ENCODE results near the gene PSMD14.

PSMD14 gene

DNA sequence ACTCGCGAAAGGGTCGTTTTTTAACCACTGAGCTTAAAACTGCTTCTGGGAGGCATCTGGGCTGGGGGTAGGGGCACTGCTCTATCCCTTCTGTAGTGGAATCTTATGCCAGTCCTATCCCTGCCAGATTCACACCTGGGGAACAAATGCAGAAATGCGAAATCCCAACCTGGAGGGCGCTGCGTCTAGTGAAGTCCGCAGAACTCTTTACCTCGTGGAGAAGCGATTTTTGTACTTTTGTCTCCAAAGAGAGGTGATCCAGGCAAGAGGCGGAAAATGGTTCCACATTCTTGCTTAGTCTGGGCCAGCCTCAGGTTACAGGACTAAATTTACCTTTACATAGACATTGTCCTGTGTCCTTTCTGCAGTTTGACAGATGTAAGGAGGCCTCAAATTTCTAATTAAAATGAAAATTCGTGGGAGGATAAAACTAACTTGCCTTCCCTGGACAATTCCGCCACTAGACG lies 118.3 kb downstream of the PSMD14 start:
- Histone ChIP-seq H2AFZ (ENCODE audit: low read length, unreplicated experiment) (no peak overlapping the region), H3K27ac (ENCODE audit: low read depth, low read length) (no peak overlapping the region), H3K4me1 (ENCODE audit: control insufficient read depth, insufficient read depth, low read length, unreplicated experiment) (no peaks in the 10 kb centered on the region), H3K27me3 (ENCODE audit: insufficient read depth, low read length) (peaks cover 79% of the 10 kb centered on the region), H3K36me3 (ENCODE audit: insufficient read depth, low read length) (no peaks in the 10 kb centered on the region), H3K79me2 (ENCODE audit: control insufficient read depth, insufficient read depth, low read length, unreplicated experiment) (no peaks in the 10 kb centered on the region), H3K4me3 (ENCODE audit: low read depth, low read length) (peak overlapping the region; percentile 79)

DNA sequence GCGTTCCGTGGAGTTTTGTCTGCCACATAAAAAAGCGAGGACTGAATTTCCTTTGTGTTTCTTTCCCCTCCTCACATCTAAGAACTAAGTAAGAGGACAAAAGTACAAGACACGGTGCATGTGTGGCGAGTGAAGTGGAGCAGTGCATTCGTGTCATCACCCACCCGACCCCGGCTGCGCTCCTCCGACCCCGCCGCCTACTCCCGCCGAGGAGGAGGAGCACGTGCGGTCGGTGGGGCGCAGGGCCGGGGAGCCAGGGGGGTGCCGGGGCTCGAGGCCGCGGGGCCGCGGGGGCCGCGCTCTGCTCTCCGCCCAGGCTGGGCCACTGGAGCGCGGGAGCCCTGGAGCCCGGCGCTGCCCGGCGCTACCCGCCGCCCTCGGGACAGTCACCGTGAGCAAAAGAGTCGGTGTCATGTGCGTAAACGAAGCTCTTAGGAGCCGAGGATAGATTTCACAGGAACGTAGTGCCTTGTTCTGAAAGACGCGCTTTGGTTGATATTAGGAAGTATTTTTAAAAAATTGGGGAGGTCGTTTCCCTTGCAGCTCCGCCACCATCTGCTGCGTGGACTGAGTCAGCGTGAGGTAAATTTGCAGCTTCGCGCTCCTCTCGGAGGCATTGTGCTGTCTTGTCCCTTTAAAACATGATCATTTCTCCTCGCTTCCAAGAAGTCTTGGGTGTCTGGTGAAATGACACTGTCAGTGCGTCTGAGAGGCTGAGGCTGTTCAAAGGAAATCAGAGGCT lies 118.9 kb downstream of the PSMD14 start:
- H3K27me3 ChIP-seq (ENCODE audit: insufficient read depth, low read length), result peaks cover 73% of the 10 kb centered on the region
- H3K4me3 ChIP-seq (ENCODE audit: low read depth, low read length), result peak overlapping the region; percentile 79
- H3K27ac ChIP-seq (ENCODE audit: low read depth, low read length), result no peak overlapping the region
- no peaks in the 10 kb centered on the region for H3K79me2 ChIP-seq (ENCODE audit: control insufficient read depth, insufficient read depth, low read length, unreplicated experiment)
- H2AFZ ChIP-seq (ENCODE audit: low read length, unreplicated experiment), result peak overlapping the region; percentile 74
- no peaks in the 10 kb centered on the region for H3K36me3 ChIP-seq (ENCODE audit: insufficient read depth, low read length)
- no peaks in the 10 kb centered on the region for H3K4me1 ChIP-seq (ENCODE audit: control insufficient read depth, insufficient read depth, low read length, unreplicated experiment)

DNA sequence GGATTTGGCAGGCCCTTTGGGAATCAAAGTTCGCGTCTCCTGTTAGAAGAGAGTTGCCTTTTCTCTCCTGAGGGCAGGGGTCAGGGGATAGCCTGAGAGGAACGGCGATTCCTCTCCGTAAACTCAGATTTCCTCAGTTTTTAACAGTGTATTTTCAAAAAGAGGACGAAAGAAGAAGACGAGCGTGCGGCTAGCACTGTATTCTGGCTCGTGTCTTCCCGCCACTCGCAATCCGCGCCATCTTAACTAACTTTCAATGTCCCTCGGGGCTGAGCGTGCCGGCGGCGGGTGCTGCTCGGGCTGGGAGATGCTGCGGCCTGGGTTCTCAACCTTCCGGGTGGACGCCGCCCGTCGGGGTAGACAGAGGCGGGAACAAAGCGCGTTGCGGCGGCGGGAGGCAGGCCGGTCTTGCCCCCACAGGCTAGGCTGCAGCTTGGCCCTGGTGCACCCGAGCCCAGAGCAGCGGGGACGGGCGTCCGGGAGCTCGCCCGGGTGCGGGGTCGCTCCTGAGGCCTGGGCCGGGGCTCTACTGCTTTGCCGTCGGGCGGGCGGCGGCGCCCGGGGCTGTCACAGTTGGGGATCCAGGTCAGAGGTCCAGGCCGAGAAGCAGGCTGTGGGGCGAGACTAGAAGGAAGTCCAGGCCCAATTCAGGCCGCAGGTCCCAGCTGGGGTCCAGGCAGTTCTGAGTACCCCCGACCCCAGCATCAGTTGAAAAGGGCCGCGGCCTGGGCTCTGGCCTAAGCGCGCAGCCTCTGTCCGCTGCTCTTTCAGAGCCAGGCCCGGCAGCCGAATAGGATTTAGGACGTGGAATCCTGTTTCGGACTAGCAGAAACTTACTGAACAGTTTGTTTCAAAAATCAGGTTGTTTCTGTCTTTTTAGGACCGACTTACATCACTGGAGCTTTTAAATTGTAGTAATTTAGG lies 119.7 kb downstream of the PSMD14 start:
- H3K27ac ChIP-seq (ENCODE audit: low read depth, low read length), result no peak overlapping the region
- no peaks in the 10 kb centered on the region for H3K79me2 ChIP-seq (ENCODE audit: control insufficient read depth, insufficient read depth, low read length, unreplicated experiment)
- peaks cover 65% of the 10 kb centered on the region for H3K27me3 ChIP-seq (ENCODE audit: insufficient read depth, low read length)
- H2AFZ ChIP-seq (ENCODE audit: low read length, unreplicated experiment), result no peak overlapping the region
- H3K4me1 ChIP-seq (ENCODE audit: control insufficient read depth, insufficient read depth, low read length, unreplicated experiment), result no peaks in the 10 kb centered on the region
- H3K4me3 ChIP-seq (ENCODE audit: low read depth, low read length), result peak overlapping the region; percentile 79
- no peaks in the 10 kb centered on the region for H3K36me3 ChIP-seq (ENCODE audit: insufficient read depth, low read length)

DNA sequence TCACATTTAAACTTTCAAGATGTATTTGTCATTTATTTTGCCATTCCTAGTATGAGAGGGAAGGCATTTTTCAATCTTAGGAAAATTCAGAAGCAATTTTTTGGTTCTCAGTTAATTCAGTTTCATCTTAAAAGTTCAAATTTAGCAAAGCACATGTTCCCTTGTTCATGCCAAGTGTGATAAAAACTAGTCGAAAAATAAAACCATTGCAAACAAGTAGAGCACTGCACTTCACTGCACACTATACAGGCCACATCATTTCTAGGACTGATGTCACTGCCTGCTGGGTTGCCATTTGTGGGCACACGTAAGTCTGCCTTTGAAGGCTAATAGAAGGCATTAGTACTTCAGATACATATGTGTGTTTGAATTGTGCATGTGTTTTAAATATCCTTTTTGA lies 122.2 kb downstream of the PSMD14 start:
- H3K27ac ChIP-seq (ENCODE audit: low read depth, low read length), result no peak overlapping the region
- no peak overlapping the region for H3K4me3 ChIP-seq (ENCODE audit: low read depth, low read length)

DNA sequence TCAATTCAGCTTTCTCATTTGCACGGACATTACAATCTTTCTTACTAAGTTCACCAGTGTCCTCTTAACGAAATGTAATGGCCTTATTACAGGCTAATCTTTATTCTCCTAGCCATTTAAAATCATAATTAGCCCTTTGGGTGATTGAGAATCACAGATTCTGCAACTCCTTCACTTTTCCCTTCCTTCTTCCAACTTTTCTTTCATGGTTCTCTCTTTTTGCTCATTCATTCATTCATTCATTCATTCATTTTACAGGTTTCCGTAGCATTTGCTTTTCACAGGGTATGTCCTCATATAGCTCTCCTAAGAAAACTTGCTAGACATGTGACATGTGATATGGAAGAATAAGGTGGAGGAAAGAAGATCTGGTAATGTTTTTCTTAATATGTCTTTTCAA lies 123.9 kb downstream of the PSMD14 start:
- Histone ChIP-seq H3K4me3 (ENCODE audit: low read depth, low read length) (no peak overlapping the region), H3K27me3 (ENCODE audit: insufficient read depth, low read length) (peaks cover 23% of the 10 kb centered on the region)

More for the DNA sequence above, 122.2 kb downstream of the PSMD14 start:
- Histone ChIP-seq H3K36me3 (ENCODE audit: insufficient read depth, low read length) (no peaks in the 10 kb centered on the region), H3K27me3 (ENCODE audit: insufficient read depth, low read length) (peaks cover 40% of the 10 kb centered on the region), H2AFZ (ENCODE audit: low read length, unreplicated experiment) (no peak overlapping the region), H3K79me2 (ENCODE audit: control insufficient read depth, insufficient read depth, low read length, unreplicated experiment) (no peaks in the 10 kb centered on the region), H3K4me1 (ENCODE audit: control insufficient read depth, insufficient read depth, low read length, unreplicated experiment) (no peaks in the 10 kb centered on the region)

DNA sequence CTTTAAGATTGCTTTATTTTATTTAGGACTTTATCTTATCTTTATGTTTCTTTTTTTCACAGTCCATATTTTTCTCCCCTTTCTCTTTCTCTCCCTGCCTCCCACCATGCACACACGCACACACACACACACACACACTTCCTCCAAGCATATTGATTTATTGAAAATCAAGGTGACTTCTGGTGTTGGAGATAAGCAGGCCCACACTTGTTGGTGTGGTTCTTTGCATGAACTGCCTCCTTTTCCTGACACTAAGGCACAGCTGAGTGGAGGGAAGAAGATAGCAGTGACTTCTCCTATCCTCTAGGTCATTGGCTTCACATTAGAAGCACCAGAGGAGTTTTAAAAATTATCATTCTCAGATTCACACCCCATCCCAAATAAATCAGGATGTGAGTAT lies 125.9 kb downstream of the PSMD14 start:
- no peaks in the 10 kb centered on the region for H3K4me1 ChIP-seq (ENCODE audit: control insufficient read depth, insufficient read depth, low read length, unreplicated experiment)

More for the DNA sequence above, 123.9 kb downstream of the PSMD14 start:
- H3K4me1 ChIP-seq (ENCODE audit: control insufficient read depth, insufficient read depth, low read length, unreplicated experiment), result no peaks in the 10 kb centered on the region
- H3K36me3 ChIP-seq (ENCODE audit: insufficient read depth, low read length), result no peaks in the 10 kb centered on the region
- no peak overlapping the region for H3K27ac ChIP-seq (ENCODE audit: low read depth, low read length)
- no peaks in the 10 kb centered on the region for H3K79me2 ChIP-seq (ENCODE audit: control insufficient read depth, insufficient read depth, low read length, unreplicated experiment)
- no peak overlapping the region for H2AFZ ChIP-seq (ENCODE audit: low read length, unreplicated experiment)

DNA sequence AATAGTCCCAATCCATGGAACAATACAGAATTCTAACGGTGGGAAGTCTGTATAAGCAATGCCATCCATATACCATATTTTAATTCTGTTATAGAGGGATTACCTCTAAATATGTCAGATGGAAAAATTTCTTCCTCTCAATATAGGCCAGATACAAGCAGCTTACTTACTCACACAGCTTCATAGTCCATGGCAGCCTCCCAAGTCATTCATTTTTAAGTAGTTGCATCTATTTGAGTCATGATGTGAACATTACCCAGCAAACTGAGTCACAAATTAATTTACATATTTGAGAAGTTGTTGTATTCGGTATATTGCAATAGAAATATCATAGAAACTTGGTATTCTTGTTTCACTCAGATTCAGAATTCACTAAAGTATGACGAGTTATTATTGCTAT lies 128.2 kb downstream of the PSMD14 start:
- H3K4me1 ChIP-seq (ENCODE audit: control insufficient read depth, insufficient read depth, low read length, unreplicated experiment), result no peaks in the 10 kb centered on the region
- H3K4me3 ChIP-seq (ENCODE audit: low read depth, low read length), result no peak overlapping the region
- no peaks in the 10 kb centered on the region for H3K27me3 ChIP-seq (ENCODE audit: insufficient read depth, low read length)
- no peaks in the 10 kb centered on the region for H3K36me3 ChIP-seq (ENCODE audit: insufficient read depth, low read length)
- no peak overlapping the region for H2AFZ ChIP-seq (ENCODE audit: low read length, unreplicated experiment)
- no peaks in the 10 kb centered on the region for H3K79me2 ChIP-seq (ENCODE audit: control insufficient read depth, insufficient read depth, low read length, unreplicated experiment)
- H3K27ac ChIP-seq (ENCODE audit: low read depth, low read length), result no peak overlapping the region

More for the DNA sequence above, 125.9 kb downstream of the PSMD14 start:
- no peak overlapping the region for H3K4me3 ChIP-seq (ENCODE audit: low read depth, low read length)
- no peak overlapping the region for H2AFZ ChIP-seq (ENCODE audit: low read length, unreplicated experiment)
- H3K79me2 ChIP-seq (ENCODE audit: control insufficient read depth, insufficient read depth, low read length, unreplicated experiment), result no peaks in the 10 kb centered on the region
- no peaks in the 10 kb centered on the region for H3K36me3 ChIP-seq (ENCODE audit: insufficient read depth, low read length)
- no peak overlapping the region for H3K27ac ChIP-seq (ENCODE audit: low read depth, low read length)
- peaks cover 3% of the 10 kb centered on the region; the same call in 1 of the 2 replicates for H3K27me3 ChIP-seq (ENCODE audit: insufficient read depth, low read length)

DNA sequence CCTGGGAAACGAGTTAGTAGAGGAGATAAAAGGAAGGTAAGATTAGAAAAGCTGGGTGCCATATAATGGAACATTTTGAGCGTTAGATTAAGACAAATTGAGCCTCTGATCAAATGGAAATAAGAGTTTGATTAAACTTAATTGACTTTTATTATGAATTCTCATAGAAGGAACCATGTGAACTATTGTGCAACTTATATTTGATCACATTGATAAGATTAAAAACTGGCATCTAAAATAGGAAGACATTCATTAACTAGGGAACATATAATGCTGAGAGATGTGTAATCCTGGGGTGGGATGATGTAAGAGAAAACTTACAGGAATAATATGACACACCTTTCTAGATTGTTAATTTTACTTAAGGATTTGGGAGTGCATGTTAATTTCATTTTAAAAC lies 130.4 kb downstream of the PSMD14 start:
- H3K27ac ChIP-seq (ENCODE audit: low read depth, low read length), result no peak overlapping the region
- no peaks in the 10 kb centered on the region for H3K36me3 ChIP-seq (ENCODE audit: insufficient read depth, low read length)
- no peaks in the 10 kb centered on the region for H3K4me1 ChIP-seq (ENCODE audit: control insufficient read depth, insufficient read depth, low read length, unreplicated experiment)
- H3K27me3 ChIP-seq (ENCODE audit: insufficient read depth, low read length), result peaks cover 11% of the 10 kb centered on the region; the same call in 1 of the 2 replicates
- no peak overlapping the region for H3K4me3 ChIP-seq (ENCODE audit: low read depth, low read length)
- no peak overlapping the region for H2AFZ ChIP-seq (ENCODE audit: low read length, unreplicated experiment)
- no peaks in the 10 kb centered on the region for H3K79me2 ChIP-seq (ENCODE audit: control insufficient read depth, insufficient read depth, low read length, unreplicated experiment)

DNA sequence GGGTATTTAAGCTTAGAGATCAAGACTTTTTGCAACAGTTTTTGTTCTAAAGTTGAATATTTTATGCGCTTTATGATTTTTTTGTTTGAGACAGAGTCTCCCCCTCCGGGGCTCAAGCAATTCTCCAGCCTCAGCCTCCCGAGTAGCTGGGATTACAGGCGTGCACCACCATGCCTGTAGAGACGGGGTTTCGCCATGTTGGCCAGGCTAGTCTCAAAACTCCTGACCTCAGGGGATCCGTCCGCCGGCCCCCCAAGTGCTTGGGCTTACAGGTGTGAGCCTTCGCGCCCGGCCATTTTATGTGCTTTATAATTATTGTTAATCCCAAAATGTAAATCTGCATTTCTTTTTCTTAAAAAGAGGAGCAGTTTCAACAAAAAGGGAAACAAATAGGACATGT lies 136.9 kb downstream of the PSMD14 start:
- Histone ChIP-seq H3K4me3 (ENCODE audit: low read depth, low read length) (no peak overlapping the region), H3K27me3 (ENCODE audit: insufficient read depth, low read length) (peaks cover 19% of the 10 kb centered on the region), H2AFZ (ENCODE audit: low read length, unreplicated experiment) (no peak overlapping the region), H3K36me3 (ENCODE audit: insufficient read depth, low read length) (no peaks in the 10 kb centered on the region), H3K79me2 (ENCODE audit: control insufficient read depth, insufficient read depth, low read length, unreplicated experiment) (no peaks in the 10 kb centered on the region), H3K27ac (ENCODE audit: low read depth, low read length) (no peak overlapping the region), H3K4me1 (ENCODE audit: control insufficient read depth, insufficient read depth, low read length, unreplicated experiment) (no peaks in the 10 kb centered on the region)

DNA sequence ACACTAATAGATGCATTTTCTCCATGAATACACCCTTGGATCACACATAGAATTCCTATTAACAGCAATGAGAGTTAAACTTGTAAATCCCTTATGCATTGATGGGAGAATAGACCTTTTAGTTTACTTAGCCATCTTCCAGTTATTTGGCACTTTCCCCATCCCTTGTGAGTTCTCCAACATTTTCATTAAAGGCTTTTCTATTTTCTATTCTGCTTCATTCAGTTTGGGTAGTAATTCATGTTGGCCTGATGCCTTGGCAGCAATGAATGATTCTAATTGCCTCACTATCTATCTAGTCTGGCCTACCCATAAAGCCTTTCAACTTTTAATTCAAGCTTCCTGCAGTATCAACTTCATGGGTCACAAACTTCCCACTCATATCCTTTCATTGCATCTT lies 140.2 kb downstream of the PSMD14 start:
- no peaks in the 10 kb centered on the region for H3K36me3 ChIP-seq (ENCODE audit: insufficient read depth, low read length)
- no peak overlapping the region for H3K4me3 ChIP-seq (ENCODE audit: low read depth, low read length)
- no peaks in the 10 kb centered on the region for H3K79me2 ChIP-seq (ENCODE audit: control insufficient read depth, insufficient read depth, low read length, unreplicated experiment)
- H3K27me3 ChIP-seq (ENCODE audit: insufficient read depth, low read length), result peaks cover 8% of the 10 kb centered on the region
- H3K4me1 ChIP-seq (ENCODE audit: control insufficient read depth, insufficient read depth, low read length, unreplicated experiment), result no peaks in the 10 kb centered on the region
- H3K27ac ChIP-seq (ENCODE audit: low read depth, low read length), result no peak overlapping the region
- no peak overlapping the region for H2AFZ ChIP-seq (ENCODE audit: low read length, unreplicated experiment)

All from ACC112 (cell line).